Keratinocyte (primary cell): ENCODE data around the gene FBXO8. TPM values are rescaled to one million over a fixed set of nuclear protein-coding genes. Genes with fewer than 3 reads are reported as not detected.

Experiments used
- DNase-seq: peaks from one replicate; pipeline ENCODE4 v3.0.0-alpha.2; 2011; ENCODE audit warnings: low read depth, missing footprints, low spot score
- FAIRE-seq: peaks from 2 replicates; lab custom pipeline; 2011; peaks lifted over from hg19 to GRCh38; lab: Jason Lieb, UNC
- H2AFZ ChIP-seq: 2 replicates; pipeline ENCODE4 v1.6.0; 2012; ENCODE audit warnings: low read length, control low read depth, inconsistent platforms; ENCODE audit not compliant: control insufficient read depth
- H3K27ac ChIP-seq: 2 replicates; pipeline ENCODE4 v1.5.1; 2011; ENCODE audit warnings: low read length; ENCODE audit not compliant: control insufficient read depth, insufficient read depth
- H3K27me3 ChIP-seq: 3 replicates; pipeline ENCODE4 v1.6.0; 2011; ENCODE audit warnings: low read length; ENCODE audit not compliant: control insufficient read depth, insufficient read depth; ENCODE audit errors: extremely low read depth
- H3K36me3 ChIP-seq, 2 experiments: 2 replicates in 1 of 2; 3 replicates in 1 of 2; pipeline ENCODE4 v1.5.1; 2011; ENCODE audit warnings: low read length in 2 of 2, mild to moderate bottlenecking in 1 of 2; ENCODE audit not compliant: control insufficient read depth in 2 of 2, insufficient read depth in 2 of 2; ENCODE audit errors: extremely low read depth in 1 of 2
- H3K4me1 ChIP-seq: 3 replicates; pipeline ENCODE4 v1.5.1; 2011; ENCODE audit warnings: low read length; ENCODE audit not compliant: control insufficient read depth, insufficient read depth; ENCODE audit errors: extremely low read depth
- H3K4me2 ChIP-seq: 3 replicates; pipeline ENCODE4 v1.6.0; 2011; ENCODE audit warnings: low read depth, low read length; ENCODE audit not compliant: control insufficient read depth, insufficient read depth; ENCODE audit errors: extremely low read depth
- H3K4me3 ChIP-seq, 3 experiments: fragments of 200-600 bp in 1 of 3; sonication (generic) in 1 of 3; 2 replicates in 2 of 3; 3 replicates in 1 of 3; pipeline ENCODE4 v1.5.1; 2011 to 2016; ENCODE audit warnings: low read length in 3 of 3, mild to moderate bottlenecking in 3 of 3, control low read depth in 2 of 3, inconsistent platforms in 1 of 3, low read depth in 1 of 3, mixed read lengths in 1 of 3, mixed run types in 1 of 3, moderate library complexity in 1 of 3; ENCODE audit not compliant: control insufficient read depth in 2 of 3, insufficient read depth in 2 of 3; ENCODE audit errors: extremely low read depth in 1 of 3
- H3K79me2 ChIP-seq: 2 replicates; pipeline ENCODE4 v1.6.0; 2012; ENCODE audit warnings: low read length; ENCODE audit not compliant: control insufficient read depth, insufficient read depth
- H3K9ac ChIP-seq: 3 replicates; pipeline ENCODE4 v1.6.0; 2011; ENCODE audit warnings: low read length; ENCODE audit not compliant: control insufficient read depth, insufficient read depth; ENCODE audit errors: extremely low read depth
- H3K9me1 ChIP-seq: 3 replicates; pipeline ENCODE4 v1.6.0; 2011; ENCODE audit warnings: low read length; ENCODE audit not compliant: control insufficient read depth, insufficient read depth; ENCODE audit errors: extremely low read depth
- H3K9me3 ChIP-seq: 2 replicates; pipeline ENCODE4 v1.5.1; 2012; ENCODE audit warnings: low read depth, low read length; ENCODE audit not compliant: control insufficient read depth
- H4K20me1 ChIP-seq: 3 replicates; pipeline ENCODE4 v1.6.0; 2011; ENCODE audit warnings: low read length; ENCODE audit not compliant: control insufficient read depth, insufficient read depth; ENCODE audit errors: extremely low read depth
- EZH2 ChIP-seq: IDR thresholded peaks from one replicate; pipeline ENCODE4 v1.6.1; 2012; ENCODE audit warnings: inconsistent platforms, mild to moderate bottlenecking, low read length, moderate library complexity
- dilution Hi-C: fragments of 300-500 bp; cut with MboI; formaldehyde crosslinking; loops from one replicate; pipeline ENCODE4 v1.7.0; 2020; ENCODE audit warnings: low sequenced_read_pairs; ENCODE audit not compliant: extremely low pct_ligation_motif_present
- polyA plus RNA-seq, 5 experiments: library from polyadenylated mRNA; depleted of rRNA in 3 of 5; stranded (reverse) in 3 of 5; stranded (forward) in 1 of 5; unstranded in 1 of 5; fragments of >200 nt; gene quantifications; 1 replicate in 1 of 5; 2 replicates in 3 of 5; 3 replicates in 1 of 5; pipeline versions ENCODE4 v1.2.1 to v1.2.3, GENCODE V29; 2011 to 2012; ENCODE audit warnings: missing spikeins in 2 of 5, low read depth in 1 of 5, low replicate concordance in 1 of 5
- TF ChIP-seq, protein P1 (sequence below), 3 experiments: IDR thresholded peaks in 1 of 3; conservative IDR thresholded peaks in 1 of 3; optimal IDR thresholded peaks in 1 of 3; 2 replicates in 2 of 3; 3 replicates in 1 of 3; pipeline versions ENCODE3 to v1.5.1; 2011; ENCODE audit warnings: low read length in 3 of 3, mild to moderate bottlenecking in 3 of 3, moderate library complexity in 2 of 3, control low read depth in 1 of 3, inconsistent platforms in 1 of 3; ENCODE audit not compliant: insufficient read depth in 2 of 3; ENCODE audit errors: extremely low read depth in 1 of 3

The FBXO8 gene
- polyA plus RNA-seq, 1 donor (not counting 4 experiments of a cell fraction or from before 2014, with no cell fraction given): 21.0 TPM

DNA sequence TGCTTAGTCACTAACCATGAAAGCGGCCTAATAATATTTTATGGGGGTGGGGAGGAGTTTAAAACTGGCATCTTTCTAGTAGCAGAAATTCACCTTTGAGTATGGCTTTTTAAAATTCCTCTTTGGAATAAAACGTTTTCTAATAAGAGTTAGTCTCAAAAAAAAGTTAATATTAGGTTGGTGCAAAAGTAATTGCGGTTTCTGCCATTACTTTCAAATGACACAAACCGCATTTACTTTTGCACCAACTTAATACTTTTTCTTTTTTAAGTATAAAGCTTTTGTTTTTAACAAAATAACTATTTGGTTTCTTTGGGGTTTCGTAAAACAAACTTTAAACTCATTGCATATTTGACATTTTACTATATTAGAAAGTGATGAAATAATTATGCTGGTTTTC is 68.4 kb downstream of the FBXO8 start:
- Histone ChIP-seq H4K20me1 (no peaks in the 10 kb centered on the region), H3K9me1 (no peaks in the 10 kb centered on the region), H3K4me2 (peak overlapping the region; percentile 83), H3K36me3 (no peaks in the 10 kb centered on the region), H3K27me3 (peaks cover 74% of the 10 kb centered on the region), H3K27ac (no peak overlapping the region), H3K9ac (no peak overlapping the region), H3K79me2 (no peaks in the 10 kb centered on the region), H3K4me3 (no peak overlapping the region), H3K9me3 (no peaks in the 10 kb centered on the region), H3K4me1 (peaks cover 15% of the 10 kb centered on the region), H2AFZ (no peak overlapping the region)
- no peak for TF ChIP-seq EZH2
- TF ChIP-seq, protein P1, sequence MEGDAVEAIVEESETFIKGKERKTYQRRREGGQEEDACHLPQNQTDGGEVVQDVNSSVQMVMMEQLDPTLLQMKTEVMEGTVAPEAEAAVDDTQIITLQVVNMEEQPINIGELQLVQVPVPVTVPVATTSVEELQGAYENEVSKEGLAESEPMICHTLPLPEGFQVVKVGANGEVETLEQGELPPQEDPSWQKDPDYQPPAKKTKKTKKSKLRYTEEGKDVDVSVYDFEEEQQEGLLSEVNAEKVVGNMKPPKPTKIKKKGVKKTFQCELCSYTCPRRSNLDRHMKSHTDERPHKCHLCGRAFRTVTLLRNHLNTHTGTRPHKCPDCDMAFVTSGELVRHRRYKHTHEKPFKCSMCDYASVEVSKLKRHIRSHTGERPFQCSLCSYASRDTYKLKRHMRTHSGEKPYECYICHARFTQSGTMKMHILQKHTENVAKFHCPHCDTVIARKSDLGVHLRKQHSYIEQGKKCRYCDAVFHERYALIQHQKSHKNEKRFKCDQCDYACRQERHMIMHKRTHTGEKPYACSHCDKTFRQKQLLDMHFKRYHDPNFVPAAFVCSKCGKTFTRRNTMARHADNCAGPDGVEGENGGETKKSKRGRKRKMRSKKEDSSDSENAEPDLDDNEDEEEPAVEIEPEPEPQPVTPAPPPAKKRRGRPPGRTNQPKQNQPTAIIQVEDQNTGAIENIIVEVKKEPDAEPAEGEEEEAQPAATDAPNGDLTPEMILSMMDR (optimal IDR thresholded peaks at IDR 0.05 in 1 of 3, IDR thresholded peaks at IDR 0.05 in 1 of 3, conservative IDR thresholded peaks at IDR 0.05 in 1 of 3; ENCODE audit: extremely low read depth in 1 of 3, insufficient read depth in 2 of 3, low read length in 3 of 3): no peak
- no peak for FAIRE-seq
- dilution Hi-C loops: no loop called here
- DNase-seq: no peak

DNA sequence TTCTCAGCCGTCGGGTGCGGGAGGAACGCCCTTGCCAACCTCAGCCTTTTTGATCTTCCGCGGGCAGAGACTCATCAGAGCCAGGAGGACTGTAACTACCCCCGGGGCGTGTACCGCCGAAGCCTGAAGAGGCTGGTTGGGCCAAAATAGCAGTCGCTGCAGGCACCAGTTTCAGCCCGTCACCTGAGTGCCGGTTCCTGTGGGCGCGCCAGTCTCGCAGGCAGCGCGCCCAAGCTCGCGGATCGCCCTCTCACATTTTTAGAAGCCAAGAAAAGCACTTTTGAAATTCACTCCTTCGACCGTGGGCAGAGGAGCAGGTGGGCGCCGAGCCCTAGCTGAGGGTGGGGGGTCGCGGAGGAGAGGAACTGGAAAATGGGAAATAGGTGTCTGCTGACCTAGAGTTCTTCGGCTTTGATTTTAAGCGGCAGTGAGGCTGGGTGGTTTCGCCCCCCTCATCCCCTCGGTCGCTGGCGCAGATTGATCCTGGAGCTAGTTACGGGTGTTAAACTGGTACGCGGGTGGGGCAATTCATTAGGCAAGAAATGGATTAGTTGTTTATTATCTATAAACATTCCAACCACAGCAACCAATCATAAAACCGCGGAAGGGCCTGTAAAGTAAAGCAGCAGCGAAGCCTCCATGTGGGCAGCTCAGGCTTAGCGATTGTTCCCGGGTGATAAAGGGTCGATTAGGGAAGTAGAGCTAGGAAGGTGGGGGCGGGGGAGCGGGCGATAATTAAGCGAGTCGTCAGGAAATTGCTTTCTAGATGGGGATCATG is 69.2 kb downstream of the FBXO8 start:
- Histone ChIP-seq H3K4me2 (peak overlapping the region; percentile 83), H3K79me2 (no peaks in the 10 kb centered on the region), H3K9me3 (no peaks in the 10 kb centered on the region), H3K36me3 (no peaks in the 10 kb centered on the region), H2AFZ (peak overlapping the region; percentile 47), H4K20me1 (no peaks in the 10 kb centered on the region), H3K27ac (no peak overlapping the region), H3K4me3 (peak overlapping the region in 2 of 3 experiments; percentile 53 to 54), H3K4me1 (peaks cover 15% of the 10 kb centered on the region), H3K27me3 (peaks cover 74% of the 10 kb centered on the region), H3K9me1 (no peaks in the 10 kb centered on the region), H3K9ac (peak overlapping the region; percentile 12)
- FAIRE-seq (no peak), DNase-seq (no peak)
- TF ChIP-seq, protein P1 (optimal IDR thresholded peaks at IDR 0.05 in 1 of 3, IDR thresholded peaks at IDR 0.05 in 1 of 3, conservative IDR thresholded peaks at IDR 0.05 in 1 of 3; ENCODE audit: extremely low read depth in 1 of 3, insufficient read depth in 2 of 3, low read length in 3 of 3): no peak
- peak; percentile 79 for TF ChIP-seq EZH2
- dilution Hi-C loops: no loop called here
